Esophagus muscularis mucosa (tissue), 4 donors: Measurements from ENCODE around the gene ARID1B.

ENCODE experiments used
- EP300 ChIP-seq: sonication (generic); formaldehyde crosslinking; IDR thresholded peaks from one replicate; pipeline ENCODE4 v1.6.1; 2017; ENCODE audit warnings: antibody characterized with exemption
- POLR2A ChIP-seq: fragments of 450-650 bp; IDR thresholded peaks from one replicate; pipeline ENCODE4 v1.6.1; 2017; ENCODE audit warnings: antibody characterized with exemption, moderate library complexity, mild to moderate bottlenecking, low read depth
- POLR2AphosphoS5 ChIP-seq, 2 donors: sonication (generic); formaldehyde crosslinking; IDR thresholded peaks; one replicate each; pipeline ENCODE4 v1.6.1; 2017; ENCODE audit warnings: antibody characterized with exemption in 2 of 2
- TF ChIP-seq, protein P1 (sequence below), 3 experiments: fragments of 200-600 bp in 2 of 3; fragments of 450-650 bp in 1 of 3; sonication (generic) in 2 of 3; IDR thresholded peaks; one replicate each; pipeline ENCODE4 v1.5.1; 2017 to 2019; ENCODE audit warnings: antibody characterized with exemption in 3 of 3, mild to moderate bottlenecking in 2 of 3, moderate library complexity in 1 of 3

DNA sequence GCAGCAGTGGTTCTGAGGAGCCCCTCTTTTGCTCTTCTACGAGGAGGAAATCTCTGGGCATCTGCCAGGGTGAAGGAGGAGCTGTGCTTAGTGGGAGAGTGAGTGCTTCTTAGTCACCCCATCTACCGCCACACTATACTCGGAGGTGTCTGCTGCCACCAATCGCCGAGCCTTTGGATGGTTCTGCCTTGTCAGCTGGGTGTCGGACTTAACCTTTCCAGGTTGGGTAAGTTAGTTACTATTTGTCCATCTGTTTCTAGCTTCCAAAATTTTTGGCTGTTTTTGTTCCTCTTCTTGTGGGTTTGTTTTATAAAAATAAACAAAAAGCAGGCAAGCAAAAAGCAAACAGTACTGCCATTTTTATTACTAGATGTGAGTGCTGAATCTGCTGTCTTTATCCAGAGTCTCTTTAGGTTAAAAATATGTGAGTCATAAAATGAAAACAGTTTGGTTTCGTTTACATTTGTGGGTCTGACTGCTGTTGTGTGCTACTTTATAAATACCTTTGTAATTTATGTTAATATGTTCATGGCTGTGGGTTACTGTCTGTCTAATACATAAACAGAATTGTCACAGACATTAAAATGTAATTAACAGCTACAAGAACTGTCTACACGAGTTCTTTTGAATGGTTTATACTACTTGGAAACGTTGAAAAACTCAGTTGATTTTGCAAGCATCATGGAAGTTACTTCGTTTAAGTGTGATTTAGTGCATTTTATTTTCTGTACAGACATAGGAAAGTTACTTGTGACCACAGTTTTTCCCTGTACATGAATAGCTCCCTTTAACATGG, 89.2 kb downstream of the ARID1B start:
- TF ChIP-seq, protein P1, sequence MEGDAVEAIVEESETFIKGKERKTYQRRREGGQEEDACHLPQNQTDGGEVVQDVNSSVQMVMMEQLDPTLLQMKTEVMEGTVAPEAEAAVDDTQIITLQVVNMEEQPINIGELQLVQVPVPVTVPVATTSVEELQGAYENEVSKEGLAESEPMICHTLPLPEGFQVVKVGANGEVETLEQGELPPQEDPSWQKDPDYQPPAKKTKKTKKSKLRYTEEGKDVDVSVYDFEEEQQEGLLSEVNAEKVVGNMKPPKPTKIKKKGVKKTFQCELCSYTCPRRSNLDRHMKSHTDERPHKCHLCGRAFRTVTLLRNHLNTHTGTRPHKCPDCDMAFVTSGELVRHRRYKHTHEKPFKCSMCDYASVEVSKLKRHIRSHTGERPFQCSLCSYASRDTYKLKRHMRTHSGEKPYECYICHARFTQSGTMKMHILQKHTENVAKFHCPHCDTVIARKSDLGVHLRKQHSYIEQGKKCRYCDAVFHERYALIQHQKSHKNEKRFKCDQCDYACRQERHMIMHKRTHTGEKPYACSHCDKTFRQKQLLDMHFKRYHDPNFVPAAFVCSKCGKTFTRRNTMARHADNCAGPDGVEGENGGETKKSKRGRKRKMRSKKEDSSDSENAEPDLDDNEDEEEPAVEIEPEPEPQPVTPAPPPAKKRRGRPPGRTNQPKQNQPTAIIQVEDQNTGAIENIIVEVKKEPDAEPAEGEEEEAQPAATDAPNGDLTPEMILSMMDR (IDR thresholded peaks at IDR 0.05), result no peak
- TF ChIP-seq POLR2A, result no peak
- no peak for TF ChIP-seq POLR2AphosphoS5 (IDR thresholded peaks at IDR 0.05)
- TF ChIP-seq EP300, result no peak
